Peyer's patch (tissue), 4 donors: ENCODE data around the gene TOX2.

Experiments
- CTCF ChIP-seq, 6 experiments: fragments of 450-650 bp in 4 of 6; fragments of 200-600 bp in 2 of 6; sonication (generic) in 1 of 6; IDR thresholded peaks; one replicate each; pipeline ENCODE4 v1.5.1; 2017 to 2019; ENCODE audit warnings: antibody characterized with exemption in 6 of 6, mild to moderate bottlenecking in 3 of 6, moderate library complexity in 1 of 6
- POLR2A ChIP-seq, 2 donors: fragments of 450-650 bp; IDR thresholded peaks; one replicate each; pipeline ENCODE4 v1.5.1; 2017; ENCODE audit warnings: antibody characterized with exemption in 2 of 2, mild to moderate bottlenecking in 2 of 2, moderate library complexity in 2 of 2

DNA sequence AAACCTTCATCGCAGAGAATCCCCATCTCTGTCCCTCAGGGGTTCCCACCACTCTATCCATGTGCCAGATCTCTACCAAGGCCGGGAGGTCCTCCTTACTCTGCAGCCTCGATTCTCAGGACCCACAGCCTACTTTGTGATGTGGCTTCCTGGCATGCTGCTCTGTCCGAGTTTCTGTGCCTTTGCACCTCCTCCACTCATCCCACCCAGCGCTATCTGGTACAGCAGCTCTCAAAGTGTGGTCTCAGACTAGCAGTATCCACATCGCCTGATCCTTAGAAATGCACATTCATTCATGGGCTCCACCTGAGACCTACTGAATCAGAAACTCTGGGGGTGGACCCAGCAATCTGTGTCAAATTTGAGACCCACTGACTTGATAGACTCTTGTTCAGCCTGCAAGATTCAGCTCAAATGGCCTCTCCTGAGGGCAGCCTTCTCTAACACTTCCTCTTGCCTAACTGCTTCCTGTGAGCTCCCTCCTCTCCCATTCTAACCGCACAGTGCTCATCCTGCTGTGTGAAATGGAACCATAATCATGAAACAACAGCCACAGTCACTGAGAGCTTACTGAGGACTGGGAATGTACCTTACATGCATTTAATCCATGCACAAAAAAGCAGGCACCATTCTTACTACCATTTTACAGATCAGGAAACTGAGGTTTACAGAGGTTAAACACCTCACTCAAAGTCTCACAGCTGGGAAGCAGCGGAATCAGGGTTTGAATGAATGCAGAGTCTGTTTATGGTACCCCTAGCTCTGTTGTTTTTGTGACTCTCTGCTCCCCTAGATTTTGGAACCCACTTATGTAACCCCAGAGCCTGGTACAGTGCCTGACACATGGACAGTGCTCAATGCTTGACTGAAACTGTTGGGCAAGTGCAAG, 202.9 kb downstream of the TOX2 start:
- TF ChIP-seq CTCF (IDR thresholded peaks at IDR 0.05) (no peak), POLR2A (IDR thresholded peaks at IDR 0.05) (no peak)
